ENCODE results near the gene DISC1. TPM values are rescaled to one million over a fixed set of nuclear protein-coding genes. Genes with fewer than 3 reads are reported as not detected.

DISC1 gene
- total and polyA plus RNA-seq, 2 experiments from 2014 or later = 2.1 to 6.5 TPM

- DNase-seq (ENCODE audit: low spot score) (no peak), ATAC-seq (no peak)
- H3K9me3 Mint-ChIP-seq = peaks cover 6% of the 10 kb centered on the region; the same call in 1 of the 3 replicates
- H3K36me3 Mint-ChIP-seq (ENCODE audit: low read depth) = no peaks in the 10 kb centered on the region
- Histone ChIP-seq H3K9me2 (ENCODE audit: insufficient read depth) (peaks cover 4% of the 10 kb centered on the region; the same call in 1 of the 2 replicates), H3K4me2 (no peak overlapping the region), H3K27ac (ENCODE audit: low read depth) (no peak overlapping the region), H3K79me2 (replicated peaks; ENCODE audit: insufficient read depth) (no peaks in the 10 kb centered on the region), H3K27me3 (ENCODE audit: insufficient read depth) (no peaks in the 10 kb centered on the region), H3K4me3 (no peak overlapping the region), H3F3A (replicated peaks; ENCODE audit: low read depth) (no peaks in the 10 kb centered on the region), H4K20me1 (replicated peaks; ENCODE audit: insufficient read depth) (no peaks in the 10 kb centered on the region), H3K4me1 (ENCODE audit: insufficient read depth) (no peaks in the 10 kb centered on the region), H3K36me3 (ENCODE audit: insufficient read depth) (no peaks in the 10 kb centered on the region), H2AFZ (no peak overlapping the region)
- TF ChIP-seq ZNF114 (CRISPR knock-in tag; IDR thresholded peaks at IDR 0.05) = no peak
- H3K4me3 Mint-ChIP-seq = no peak overlapping the region
- H3K4me1 Mint-ChIP-seq = no peaks in the 10 kb centered on the region
- no peaks in the 10 kb centered on the region for H3K27me3 Mint-ChIP-seq (ENCODE audit: insufficient read depth, low read depth, poor library complexity)
- no peak overlapping the region for H3K27ac Mint-ChIP-seq
Measured at GRCh38 chr1:231735411-231735810, 108.8 kb downstream of the DISC1 start.

- Mint-ChIP-seq H3K4me3 (no peak overlapping the region), H3K4me1 (no peaks in the 10 kb centered on the region), H3K9me3 (peaks cover 5% of the 10 kb centered on the region; the same call in 1 of the 3 replicates), H3K27me3 (ENCODE audit: insufficient read depth, low read depth, poor library complexity) (no peaks in the 10 kb centered on the region), H3K27ac (no peak overlapping the region), H3K36me3 (ENCODE audit: low read depth) (no peaks in the 10 kb centered on the region)
- Histone ChIP-seq H3K4me2 (no peak overlapping the region), H3K4me1 (ENCODE audit: insufficient read depth) (no peaks in the 10 kb centered on the region), H3K36me3 (ENCODE audit: insufficient read depth) (no peaks in the 10 kb centered on the region), H3K27ac (ENCODE audit: low read depth) (no peak overlapping the region), H3K4me3 (no peak overlapping the region), H3K79me2 (replicated peaks; ENCODE audit: insufficient read depth) (no peaks in the 10 kb centered on the region), H3K27me3 (ENCODE audit: insufficient read depth) (no peaks in the 10 kb centered on the region), H3K9me2 (ENCODE audit: insufficient read depth) (peaks cover 4% of the 10 kb centered on the region; the same call in 1 of the 2 replicates), H2AFZ (no peak overlapping the region), H4K20me1 (replicated peaks; ENCODE audit: insufficient read depth) (no peaks in the 10 kb centered on the region), H3F3A (replicated peaks; ENCODE audit: low read depth) (no peaks in the 10 kb centered on the region)
- DNase-seq (ENCODE audit: low spot score) (no peak), ATAC-seq (no peak)
- no peak for TF ChIP-seq ETS1 (IDR thresholded peaks at IDR 0.05)
- no peak for TF ChIP-seq NANOG (IDR thresholded peaks at IDR 0.05; ENCODE audit: borderline replicate concordance)
- no peak for TF ChIP-seq CREB1 (CRISPR knock-in tag; IDR thresholded peaks at IDR 0.05; ENCODE audit: low read depth)
- no peak for TF ChIP-seq ZNF331 (CRISPR knock-in tag; IDR thresholded peaks at IDR 0.05; ENCODE audit: low read depth)
- TF ChIP-seq POLR2AphosphoS5 (IDR thresholded peaks at IDR 0.05; ENCODE audit: low read depth) = no peak
Measured at GRCh38 chr1:231735941-231736340, 109.4 kb downstream of the DISC1 start.

- no peaks in the 10 kb centered on the region for H3K4me1 Mint-ChIP-seq
Measured at GRCh38 chr1:231736464-231736863, 109.9 kb downstream of the DISC1 start.

More at GRCh38 chr1:231736464-231736863, 109.9 kb downstream of the DISC1 start:
- no peaks in the 10 kb centered on the region for H3K27me3 Mint-ChIP-seq (ENCODE audit: insufficient read depth, low read depth, poor library complexity)
- H3K9me2 ChIP-seq (ENCODE audit: insufficient read depth) = peaks cover 4% of the 10 kb centered on the region; the same call in 1 of the 2 replicates
- H3K9me3 Mint-ChIP-seq = peaks cover 3% of the 10 kb centered on the region; the same call in 1 of the 3 replicates
- ATAC-seq (no peak), DNase-seq (ENCODE audit: low spot score) (no peak)
- H3K27ac Mint-ChIP-seq = no peak overlapping the region
- no peaks in the 10 kb centered on the region for H3K36me3 ChIP-seq (ENCODE audit: insufficient read depth)
- no peak overlapping the region for H3K4me2 ChIP-seq
- H3K36me3 Mint-ChIP-seq (ENCODE audit: low read depth) = no peaks in the 10 kb centered on the region
- H4K20me1 ChIP-seq (replicated peaks; ENCODE audit: insufficient read depth) = no peaks in the 10 kb centered on the region
- H2AFZ ChIP-seq = no peak overlapping the region
- no peaks in the 10 kb centered on the region for H3K4me1 ChIP-seq (ENCODE audit: insufficient read depth)
- H3K79me2 ChIP-seq (replicated peaks; ENCODE audit: insufficient read depth) = no peaks in the 10 kb centered on the region
- no peak overlapping the region for H3K4me3 Mint-ChIP-seq
- no peaks in the 10 kb centered on the region for H3F3A ChIP-seq (replicated peaks; ENCODE audit: low read depth)
- no peak overlapping the region for H3K4me3 ChIP-seq
- H3K27ac ChIP-seq (ENCODE audit: low read depth) = no peak overlapping the region
- TF ChIP-seq EZH2phosphoT487 (IDR thresholded peaks at IDR 0.05; ENCODE audit: unreplicated experiment) (no peak), STAT1 (IDR thresholded peaks at IDR 0.05; ENCODE audit: unreplicated experiment) (no peak), NANOG (IDR thresholded peaks at IDR 0.05; ENCODE audit: borderline replicate concordance) (no peak), REST (IDR thresholded peaks at IDR 0.05; ENCODE audit: unreplicated experiment) (no peak), POLR2AphosphoS5 (IDR thresholded peaks at IDR 0.05; ENCODE audit: low read depth) (no peak), ZNF114 (CRISPR knock-in tag; IDR thresholded peaks at IDR 0.05) (no peak), JUNB (IDR thresholded peaks at IDR 0.05; ENCODE audit: unreplicated experiment) (no peak)
- H3K27me3 ChIP-seq (ENCODE audit: insufficient read depth) = no peaks in the 10 kb centered on the region
